Forelimb muscle (tissue), 1 donor: ENCODE measurements around the gene GAS7. TPM values are rescaled to one million over a fixed set of nuclear protein-coding genes. Genes with fewer than 3 reads are reported as not detected.
"Not testable (repeated sequence)": the region's sequence is repeated elsewhere in the genome, so short reads cannot be mapped to it uniquely, and the experiment has no call there.

Source experiments
- DNase-seq: peaks from one replicate; pipeline ENCODE4 v3.0.0-alpha.2; 2013; ENCODE audit warnings: low read depth
- polyA plus RNA-seq: library from polyadenylated mRNA; unstranded; fragments of 120-200 nt; gene quantifications from one replicate; pipeline ENCODE4 v1.2.1, GENCODE V29; 2013; ENCODE audit not compliant: insufficient read length

Gene GAS7
- polyA plus RNA-seq, 1 donor = 57.9 TPM

DNA sequence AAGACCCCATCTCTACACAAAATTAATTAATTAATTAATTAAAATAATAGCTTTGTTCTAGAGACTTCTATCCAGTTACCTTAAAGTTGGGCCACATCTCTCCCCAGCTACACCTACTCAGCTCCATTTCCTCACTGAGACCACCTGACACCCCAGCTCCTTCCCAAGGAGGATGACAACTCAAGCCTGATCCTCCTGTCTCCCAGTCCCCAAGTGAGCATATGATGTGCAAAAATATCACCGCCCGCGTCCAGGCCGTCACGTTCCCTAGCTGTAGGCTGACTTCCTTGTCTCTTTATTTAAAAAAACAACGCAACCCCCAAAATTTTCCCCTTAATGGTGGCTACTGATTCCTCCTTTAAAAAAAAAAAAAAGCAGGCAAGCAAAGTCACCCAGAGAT lies 173.2 kb downstream of the GAS7 start:
- DNase-seq = no peak

DNA sequence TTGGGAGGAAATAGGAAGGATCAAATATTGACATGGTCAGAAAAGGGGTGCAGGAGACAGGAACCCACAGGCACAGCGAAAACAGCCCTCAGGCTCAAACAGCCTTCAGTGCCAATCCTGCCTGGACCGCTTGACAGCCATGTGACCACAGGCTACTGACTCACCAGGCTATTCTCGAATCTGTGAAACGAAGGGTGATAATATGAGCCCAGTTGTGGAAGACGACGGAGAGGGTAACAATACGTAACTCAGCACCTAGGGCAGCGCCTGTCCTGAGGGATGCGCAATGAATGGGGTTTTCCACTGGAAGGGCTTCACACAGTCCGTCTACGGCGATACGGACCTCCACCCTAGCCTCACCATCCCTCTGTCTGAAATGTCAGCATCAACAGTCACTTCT lies 176.0 kb downstream of the GAS7 start:
- DNase-seq = no peak

DNA sequence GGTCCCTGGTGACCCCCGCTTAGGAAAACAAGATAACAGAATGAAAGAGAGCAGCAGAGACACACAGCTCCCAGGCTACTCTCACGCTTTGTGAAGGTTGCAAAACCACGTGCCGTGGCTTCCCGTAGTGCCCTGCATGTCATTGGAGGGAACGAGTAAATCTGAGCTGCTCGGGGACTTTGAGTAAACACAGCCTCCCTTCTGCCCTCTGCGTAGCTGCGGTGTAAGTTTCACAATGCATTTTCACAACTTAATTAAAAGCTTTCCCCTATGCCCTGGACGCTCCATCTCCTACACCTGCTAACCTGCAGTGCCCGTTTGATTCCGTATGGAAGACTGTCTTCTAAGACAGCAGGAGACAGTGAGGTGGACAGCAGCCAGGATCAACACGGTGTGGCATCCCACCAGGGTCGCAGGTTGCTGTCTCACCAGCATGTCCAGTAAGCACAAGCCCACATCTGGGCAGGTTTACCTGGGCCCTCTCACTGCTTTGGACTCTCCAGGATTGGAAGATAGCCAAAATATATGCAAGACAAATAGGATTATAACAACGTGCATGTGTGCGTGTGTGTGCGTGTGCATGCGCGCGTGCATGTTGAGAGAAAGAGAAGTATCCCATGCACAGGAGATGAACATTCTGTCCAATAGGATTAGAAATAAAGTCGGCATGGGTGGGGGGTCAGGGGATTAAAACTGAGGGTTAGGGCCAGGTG lies 177.0 kb downstream of the GAS7 start:
- DNase-seq = no peak

DNA sequence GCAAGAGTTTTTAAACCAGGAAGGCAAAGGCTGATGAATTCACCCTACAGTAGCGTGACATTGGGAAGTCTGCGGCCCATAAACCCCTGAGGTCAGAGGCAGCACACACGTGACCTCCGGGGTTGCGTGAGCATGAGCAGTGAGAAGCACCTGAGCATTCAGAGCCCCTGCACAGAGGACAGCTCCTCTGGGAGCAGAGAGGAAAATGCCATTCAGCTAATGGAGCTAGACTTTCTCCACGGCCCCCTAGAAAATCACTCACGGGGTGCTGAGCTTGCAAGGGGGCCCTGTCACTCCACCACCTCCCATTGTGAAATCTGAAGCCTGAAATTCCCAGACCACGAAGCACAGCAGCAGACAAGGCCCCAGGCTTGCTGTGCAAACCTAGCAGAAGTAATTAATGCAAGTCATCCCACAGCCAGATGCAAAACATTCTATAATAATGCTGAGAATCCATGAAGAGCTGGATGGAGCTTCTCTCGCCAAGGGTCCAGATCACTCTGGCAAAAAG lies 178.4 kb downstream of the GAS7 start:
- DNase-seq = no peak

DNA sequence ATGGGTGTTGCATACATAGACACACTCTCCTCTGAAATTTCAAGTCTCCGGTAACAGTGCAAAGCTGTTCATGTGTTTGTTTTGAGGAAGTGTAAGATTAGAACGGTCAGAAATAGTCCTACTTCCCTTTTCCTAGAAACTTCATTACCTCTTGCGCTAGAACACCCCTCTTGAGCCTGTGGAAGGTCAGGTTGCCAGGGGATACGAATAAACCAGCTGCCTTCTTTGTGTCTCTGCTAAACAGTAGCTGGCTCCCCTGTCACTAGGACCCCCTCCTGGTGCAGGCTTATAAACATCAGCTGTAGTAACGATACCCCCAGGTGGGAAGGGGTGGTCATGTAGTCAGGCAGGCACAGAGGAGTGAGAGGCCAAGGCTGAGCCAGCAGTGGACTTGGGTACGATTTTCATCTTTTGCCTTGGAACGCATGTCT lies 179.9 kb downstream of the GAS7 start:
- DNase-seq = peak; percentile 39

DNA sequence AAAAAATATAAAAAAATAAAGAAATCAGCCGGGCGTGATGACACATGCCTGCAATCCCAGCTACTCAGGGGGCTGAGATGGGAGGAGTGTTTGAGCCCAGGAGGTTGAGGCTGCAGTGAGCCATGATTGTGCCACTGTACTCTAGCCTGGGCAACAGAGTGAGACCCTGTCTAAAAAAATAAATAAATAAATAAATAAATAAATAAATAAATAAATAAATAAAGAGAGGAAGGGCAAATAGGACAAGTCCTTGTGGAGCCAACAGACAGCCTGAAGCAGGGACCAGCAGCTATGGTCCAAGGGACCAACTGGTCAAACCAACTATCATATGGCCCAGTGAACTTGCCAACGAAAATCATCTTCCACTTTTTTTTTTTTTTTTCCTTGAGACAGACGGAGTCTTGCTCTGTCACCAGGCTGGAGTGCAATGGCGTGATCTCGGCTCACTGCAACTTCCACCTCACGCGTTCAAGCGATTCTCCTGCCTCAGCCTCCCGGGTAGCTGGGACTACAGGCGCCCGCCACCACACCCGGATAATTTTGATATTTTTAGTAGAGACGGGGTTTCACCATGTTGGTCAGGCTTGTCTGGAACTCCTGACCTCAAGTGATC lies 181.3 kb downstream of the GAS7 start:
- DNase-seq = not testable (repeated sequence)

DNA sequence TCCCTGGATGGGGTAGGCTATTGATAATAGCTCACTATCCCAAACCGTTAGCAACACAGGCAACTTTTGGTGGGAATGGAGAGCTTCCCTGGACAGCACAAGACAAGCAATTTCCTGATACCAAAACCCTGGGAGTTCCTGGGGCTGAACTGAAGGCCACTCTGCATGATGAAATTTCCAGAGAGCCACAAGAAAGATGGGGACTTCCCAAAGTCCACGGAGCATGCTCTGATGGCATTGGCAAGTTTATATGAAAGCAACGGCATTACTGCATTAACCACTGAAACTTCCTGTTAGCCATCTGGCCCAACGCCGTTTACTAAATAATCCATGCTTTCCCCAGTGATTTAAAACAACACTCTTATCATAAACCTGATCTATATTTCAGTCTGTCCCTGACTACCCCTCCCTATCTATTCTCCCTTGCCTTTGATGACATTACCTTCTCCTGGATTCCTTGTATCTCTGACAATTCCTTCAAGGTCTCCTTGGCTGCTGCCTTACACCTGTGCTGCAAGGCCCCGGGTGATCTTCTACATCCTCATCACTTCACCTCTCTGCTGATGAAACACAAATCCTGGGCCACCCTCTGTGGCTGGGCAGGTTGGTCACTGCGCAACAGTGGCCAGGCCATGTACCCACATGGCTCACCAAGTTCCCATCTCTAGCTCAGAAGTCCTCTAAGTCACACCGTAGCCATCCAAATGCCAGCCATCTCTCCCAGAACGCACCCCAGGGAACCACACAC lies 184.9 kb downstream of the GAS7 start:
- DNase-seq = no peak

DNA sequence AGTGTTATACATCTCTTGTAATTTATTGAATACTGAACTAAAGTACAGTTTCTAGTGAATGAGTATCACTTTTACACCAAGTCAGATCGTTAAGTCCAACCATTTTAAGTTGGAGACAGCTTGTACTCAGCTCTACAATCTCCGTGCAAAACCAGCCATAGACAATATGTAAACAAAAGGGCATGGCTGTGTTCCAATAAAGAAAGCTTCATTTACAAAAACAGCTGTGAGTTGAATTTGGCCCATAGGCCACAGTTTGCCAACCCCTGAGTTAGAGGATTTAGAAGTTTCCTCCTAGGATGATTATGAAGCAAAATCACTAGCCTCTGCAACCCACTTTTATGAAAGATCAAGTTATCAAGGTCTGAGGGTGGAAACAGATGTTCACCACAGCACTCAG lies 187.7 kb downstream of the GAS7 start:
- DNase-seq = no peak

DNA sequence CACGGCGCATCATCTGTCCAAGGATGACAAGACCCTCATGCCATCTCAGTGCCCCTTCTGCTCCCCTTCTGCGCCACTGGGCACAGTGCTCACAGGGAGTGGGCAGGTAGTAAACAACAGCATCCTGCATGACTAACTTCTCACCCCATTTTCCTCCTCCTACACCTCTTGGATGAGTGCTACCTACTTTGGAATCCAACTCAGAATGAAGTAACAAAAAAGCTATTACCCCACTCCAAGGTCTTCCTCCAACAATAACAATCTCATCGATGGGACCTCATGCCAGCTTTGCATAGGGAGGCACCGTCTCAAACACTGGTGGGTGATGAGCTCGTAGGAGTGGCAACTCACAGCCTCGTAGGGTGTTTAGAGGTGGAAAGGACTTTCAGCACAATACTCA lies 194.7 kb downstream of the GAS7 start:
- DNase-seq = no peak

DNA sequence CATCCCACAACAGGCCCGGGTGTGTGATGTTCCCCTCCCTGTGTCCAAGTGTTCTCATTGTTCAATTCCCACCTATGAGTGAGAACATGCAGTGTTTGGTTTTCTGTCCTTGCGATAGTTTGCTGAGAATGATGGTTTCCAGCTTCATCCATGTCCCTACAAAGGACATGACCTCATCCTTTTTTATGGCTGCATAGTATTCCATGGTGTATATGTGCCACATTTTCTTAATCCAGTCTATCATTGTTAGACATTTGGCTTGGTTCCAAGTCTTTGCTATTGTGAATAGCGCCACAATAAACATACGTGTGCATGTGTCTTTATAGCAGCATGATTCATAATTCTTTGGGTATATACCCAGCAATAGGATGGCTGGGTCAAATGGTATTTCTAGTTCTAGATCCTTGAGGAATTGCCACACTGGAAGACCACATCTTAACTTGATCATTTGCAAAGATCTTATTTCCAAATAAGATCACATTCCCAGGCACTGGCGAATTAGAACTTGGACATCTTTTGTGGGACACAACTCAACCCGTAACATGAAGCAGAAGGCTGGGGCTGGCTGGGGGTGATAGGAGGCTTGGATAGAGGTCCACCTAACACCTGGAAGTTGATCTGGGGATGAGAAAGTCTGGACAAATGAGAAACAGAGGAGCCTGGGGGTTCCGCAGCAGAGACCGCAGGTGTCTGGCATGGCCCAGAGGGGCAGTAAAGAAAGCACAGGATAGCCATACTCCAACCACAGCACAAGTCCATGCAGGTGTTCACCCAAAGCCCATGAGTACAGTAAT lies 195.6 kb downstream of the GAS7 start:
- DNase-seq = not testable (repeated sequence)

DNA sequence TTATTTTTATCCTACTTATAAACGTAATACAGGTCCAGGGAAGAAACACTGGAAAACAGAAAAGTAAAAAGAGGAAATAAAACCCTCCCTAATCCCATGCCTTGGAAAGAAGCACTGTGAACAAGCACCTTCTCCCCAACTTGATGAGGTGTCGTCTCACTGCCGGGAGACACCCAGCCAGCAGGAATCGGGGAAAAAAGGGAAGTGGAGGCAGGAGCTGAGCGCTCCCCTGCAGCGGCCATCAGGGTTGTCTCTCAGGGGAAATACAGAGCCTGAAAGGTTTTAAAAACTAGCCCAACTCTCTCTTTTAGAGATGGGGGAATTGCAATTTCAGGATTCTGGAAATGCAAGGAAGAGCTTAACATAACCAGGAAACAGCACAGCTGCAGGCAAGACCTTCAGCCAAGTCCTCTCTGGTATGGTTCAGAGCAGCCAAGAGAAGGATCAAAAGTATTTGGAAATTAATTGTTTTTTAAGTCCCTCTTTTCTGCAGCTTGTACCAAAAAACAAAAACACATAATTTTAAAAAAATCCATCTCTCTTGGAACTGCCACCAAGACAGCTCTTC lies 197.0 kb downstream of the GAS7 start:
- no peak for DNase-seq

DNA sequence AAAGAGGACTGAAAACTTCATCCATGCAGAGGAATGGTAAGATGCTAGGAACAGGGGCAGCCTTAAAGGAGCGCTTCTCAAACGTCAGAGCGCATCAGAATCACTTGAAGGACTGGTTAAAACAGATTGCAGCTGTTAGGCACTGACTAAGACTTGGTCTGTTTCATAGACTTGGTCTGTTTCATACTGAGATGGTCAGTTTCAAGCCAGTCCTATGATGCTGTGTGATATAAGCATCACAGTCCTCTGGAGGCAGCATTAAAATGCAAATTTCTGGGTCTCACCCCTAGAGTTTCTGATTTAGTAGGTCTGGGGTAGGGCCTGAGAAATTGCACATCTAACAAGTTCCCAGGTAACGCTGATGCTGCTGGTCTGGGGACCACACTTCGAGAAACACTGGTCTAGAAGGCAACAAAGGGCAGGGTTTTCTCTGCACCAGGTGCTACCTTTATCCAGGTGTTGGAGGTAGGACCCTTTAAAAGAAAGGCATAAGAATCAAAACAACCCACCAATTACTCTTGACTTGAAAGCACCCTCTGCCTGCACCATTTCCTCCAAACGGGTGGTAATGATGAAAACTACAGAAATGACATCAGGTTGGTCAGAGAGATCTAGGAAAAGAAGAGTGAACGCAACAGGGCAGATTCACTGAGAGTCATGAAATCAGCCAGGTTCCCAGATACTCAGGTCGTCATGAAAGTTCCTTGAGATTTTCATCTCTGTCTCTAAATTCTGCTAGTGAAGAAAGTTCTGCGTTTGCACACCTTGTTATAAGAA lies 198.3 kb downstream of the GAS7 start:
- DNase-seq = no peak

DNA sequence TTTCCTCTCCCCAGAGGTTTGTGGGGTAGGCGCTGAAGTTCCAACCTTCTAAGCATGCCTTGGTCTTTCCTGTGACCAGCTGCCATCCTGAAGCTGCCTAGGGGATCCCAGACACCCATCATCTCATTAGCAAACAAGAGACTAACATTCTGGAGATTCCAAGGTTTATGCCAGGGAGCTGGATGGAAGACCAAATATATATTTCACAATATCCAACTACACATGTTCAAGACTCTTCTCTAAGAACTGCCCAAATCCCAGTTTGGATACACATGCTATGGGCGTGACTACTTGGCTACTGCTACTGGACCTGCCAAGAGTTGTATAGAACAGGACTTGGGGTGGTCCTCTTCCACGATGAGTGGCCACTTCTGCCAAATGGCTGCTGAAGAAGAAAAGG lies 200.3 kb downstream of the GAS7 start:
- DNase-seq = no peak

DNA sequence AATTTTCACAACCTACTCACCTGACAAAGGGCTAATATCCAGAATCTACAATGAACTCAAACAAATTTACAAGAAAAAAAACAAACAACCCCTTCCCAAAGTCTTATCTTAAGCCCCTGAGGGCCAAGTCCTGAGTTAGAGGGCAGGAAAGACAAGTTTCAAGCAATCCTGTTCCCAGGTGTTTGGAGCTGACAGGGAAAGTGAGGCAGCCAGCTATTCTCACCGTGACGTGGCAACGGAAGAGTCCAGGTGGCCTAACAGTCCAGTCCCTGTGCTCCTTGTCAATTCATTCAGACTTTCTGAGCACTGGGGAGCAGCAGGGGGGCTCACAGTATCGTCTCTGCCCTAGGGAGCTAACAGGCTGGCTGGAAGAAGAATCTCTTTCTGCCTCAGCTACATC lies 203.6 kb downstream of the GAS7 start:
- no peak for DNase-seq

DNA sequence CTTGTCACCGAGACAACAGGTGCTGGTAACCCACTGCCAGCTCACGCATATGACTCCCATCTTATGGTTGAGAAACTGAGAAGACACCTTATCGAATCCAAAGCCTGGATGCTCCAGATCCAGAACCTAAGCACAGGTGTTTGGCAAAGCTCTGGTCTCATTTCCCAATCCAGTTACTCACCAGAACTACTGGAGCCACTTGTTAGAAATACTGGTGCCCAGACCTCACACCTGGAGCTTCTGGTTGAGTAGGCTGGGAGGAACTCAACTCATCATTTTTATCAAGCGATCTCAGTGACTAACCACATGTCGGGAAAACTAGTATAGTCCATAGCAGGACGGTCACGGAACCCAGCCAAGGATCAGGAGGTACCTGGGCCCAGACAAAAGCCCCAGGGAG lies 206.6 kb downstream of the GAS7 start:
- no peak for DNase-seq

DNA sequence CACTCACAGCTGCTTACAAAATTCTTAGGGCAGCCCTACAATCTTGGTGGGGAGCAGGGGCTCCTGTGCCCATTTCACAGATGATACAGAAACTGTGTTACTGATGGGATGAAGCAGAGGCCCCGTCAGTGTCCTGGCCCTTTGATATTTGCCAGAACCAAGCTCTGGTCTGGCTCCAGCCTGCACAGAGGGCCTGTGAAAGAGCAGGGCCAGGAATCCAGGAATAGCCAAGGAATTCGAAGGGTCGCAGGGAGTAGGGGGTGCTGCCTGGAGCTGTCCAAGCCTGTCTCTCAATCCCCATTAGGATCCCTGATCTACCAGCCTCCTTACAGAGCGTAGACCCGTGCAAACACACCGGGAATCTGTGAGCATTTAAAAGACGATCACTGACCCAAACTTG lies 207.1 kb downstream of the GAS7 start:
- no peak for DNase-seq

DNA sequence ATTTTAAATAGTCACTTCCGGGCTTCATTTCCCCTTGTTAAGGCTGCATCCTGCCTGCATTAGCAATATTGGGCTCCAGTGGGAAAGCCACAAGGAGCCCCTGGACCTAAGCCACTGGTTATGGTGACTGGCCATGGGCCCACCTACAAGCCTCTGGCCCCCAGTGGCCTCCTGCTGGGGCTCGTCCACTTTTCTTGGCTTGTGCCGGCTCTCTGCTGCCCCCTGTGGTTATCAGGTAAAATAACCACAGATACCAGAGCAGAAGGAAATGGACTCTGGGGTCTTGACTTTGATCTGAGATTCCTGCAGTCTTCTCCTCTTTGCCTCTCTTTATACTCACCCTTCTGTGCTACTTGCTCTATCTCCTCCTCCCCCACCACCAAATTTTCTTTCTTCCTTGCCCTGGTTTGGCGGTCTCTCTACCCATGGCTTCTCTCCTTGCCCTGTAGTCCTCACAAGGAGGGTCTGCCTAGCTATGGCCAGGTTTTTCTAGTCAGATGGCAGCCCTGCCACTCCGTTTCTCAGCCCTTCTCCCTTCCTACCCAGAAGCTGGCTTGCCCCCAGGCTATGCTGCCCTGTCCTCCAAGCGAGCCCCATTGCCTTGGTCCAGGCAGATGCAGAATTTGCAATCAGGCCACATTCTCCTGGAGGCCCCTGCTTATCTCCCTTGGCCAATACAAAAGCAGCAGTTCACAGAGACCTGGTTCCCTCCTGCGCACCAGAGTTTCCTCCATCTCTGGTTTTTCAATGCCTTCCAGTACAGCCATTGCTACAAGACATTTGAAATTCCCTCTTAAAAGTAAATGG lies 210.4 kb downstream of the GAS7 start:
- no peak for DNase-seq

DNA sequence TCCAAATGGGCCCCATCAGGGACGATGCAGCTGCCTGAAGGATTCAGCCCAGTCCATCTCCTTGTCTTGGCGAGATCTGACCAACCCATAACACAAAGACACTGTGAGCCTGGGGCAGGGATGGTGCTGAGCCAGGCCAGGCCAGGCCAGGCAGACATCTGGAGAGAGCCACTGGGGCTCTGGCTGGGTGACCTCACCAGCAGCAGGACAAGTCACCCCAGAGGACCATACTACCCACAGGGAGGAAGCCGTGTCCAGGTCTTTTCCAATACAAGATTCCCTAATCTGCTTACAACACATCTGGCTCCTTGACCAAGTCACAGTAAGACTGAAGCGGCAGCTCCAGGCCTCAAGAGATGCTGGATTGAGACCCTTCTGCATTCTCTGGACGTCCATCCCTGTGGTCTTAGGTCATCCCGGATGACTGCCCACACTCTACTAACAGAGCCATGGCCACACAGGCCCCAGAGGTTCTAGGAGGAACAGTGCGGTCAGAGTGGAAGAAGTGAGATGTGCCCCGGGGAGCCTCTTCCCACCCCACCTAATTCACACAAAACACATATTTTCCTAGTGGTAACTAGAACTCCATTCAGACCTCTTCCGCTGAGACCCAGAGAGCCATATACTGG lies 211.5 kb downstream of the GAS7 start:
- no peak for DNase-seq

DNA sequence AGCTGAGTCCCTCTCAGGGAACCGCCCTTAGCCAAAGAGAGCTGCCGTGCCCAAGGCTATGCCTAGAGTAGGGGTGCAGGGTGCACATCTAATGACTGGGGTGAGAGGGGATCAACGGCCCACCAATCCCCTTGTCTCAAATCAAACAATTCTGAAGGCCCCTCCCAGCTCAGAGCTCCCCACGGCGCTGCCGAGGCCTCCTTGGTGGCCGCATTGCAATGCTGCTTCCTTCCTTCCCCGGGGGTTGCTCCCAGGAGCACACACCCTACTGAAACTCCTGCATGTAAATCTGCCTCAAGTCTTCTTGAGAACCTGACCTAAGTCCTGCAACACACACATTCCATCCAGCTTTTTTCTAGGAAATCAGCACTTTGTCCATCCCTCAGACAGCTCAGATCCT lies 212.8 kb downstream of the GAS7 start:
- no peak for DNase-seq

DNA sequence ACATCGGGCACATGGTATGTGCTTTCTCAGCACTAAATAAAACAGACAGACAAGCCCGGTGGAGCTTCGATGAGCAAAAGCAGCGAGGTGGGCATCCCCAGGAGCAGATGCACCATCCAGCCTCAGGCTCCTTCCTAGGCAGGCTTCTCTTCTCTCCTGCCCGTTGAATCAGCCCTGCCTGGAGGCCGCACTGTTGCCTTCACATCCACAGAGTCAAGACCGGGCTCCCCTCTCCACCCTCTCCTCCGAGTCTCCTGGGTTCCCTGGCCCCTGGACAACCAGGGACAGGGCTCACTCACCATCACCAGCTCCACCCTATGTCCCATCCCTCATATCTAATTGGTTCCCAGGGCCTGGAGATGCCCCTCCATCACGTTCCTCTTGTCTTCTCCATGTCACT lies 213.6 kb downstream of the GAS7 start:
- no peak for DNase-seq
